HG03025 (cell line): ENCODE data around the gene SDHAF2.
"Not testable (repeated sequence)": the region's sequence is repeated elsewhere in the genome, so short reads cannot be mapped to it uniquely, and the experiment has no call there.

Experiments
- ATAC-seq: cut with Tn5 transposase; IDR thresholded peaks from one replicate; pipeline ENCODE4 v1.9.1; 2021; ENCODE audit warnings: mild to moderate bottlenecking, moderate library complexity; ENCODE audit not compliant: unreplicated experiment, low FRiP score

The SDHAF2 gene

GRCh38 chr11:61474013-61474643 is 44.2 kb downstream of the SDHAF2 start:
- ATAC-seq = no peak

- ATAC-seq = no peak
These were observed 45.5 kb downstream of the SDHAF2 start for GRCh38 chr11:61475433-61475832.

- ATAC-seq = no peak
These were observed 46.4 kb downstream of the SDHAF2 start for GRCh38 chr11:61476371-61476770.

DNA sequence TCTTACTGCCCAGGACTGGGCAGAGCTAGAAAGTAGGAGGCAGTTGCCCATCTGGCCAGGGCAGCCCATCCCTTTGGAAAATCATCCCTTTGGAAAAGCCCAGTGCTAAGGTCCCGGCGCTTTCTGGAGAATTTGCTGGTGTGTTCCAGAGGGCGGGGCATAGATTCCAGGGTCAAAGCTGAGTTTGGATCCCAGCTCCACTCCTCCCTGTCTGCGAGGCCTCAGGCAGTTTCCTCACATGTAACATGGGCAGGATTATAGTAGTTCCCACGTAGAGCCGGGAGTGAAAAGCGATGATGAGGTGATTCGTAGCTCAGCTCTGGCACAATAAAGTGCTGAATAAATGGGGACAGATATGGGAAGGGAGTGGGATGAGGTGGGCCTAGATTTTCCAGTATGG is 47.2 kb downstream of the SDHAF2 start:
- no peak for ATAC-seq

DNA sequence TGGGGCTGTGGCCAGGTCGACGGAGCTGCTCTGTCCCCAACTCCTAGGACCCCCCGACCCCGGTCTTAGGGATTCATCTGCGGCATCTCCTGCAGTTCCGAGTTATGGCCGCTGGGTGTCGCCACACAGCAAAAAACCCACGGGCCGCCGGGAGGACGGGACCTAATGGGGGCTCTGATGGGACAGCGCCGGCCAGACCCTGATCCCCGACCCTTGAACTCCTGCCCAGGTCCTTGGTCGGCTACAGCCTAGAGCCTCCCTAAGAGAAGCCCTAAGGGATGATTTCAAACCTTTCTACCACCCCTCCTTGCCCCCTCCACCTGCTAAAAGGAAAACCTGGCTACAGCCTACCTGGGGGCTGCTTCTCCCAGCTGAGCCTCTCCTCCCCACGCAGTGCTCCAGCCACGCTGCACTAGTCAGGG is 47.8 kb downstream of the SDHAF2 start:
- ATAC-seq = no peak

- ATAC-seq = not testable (repeated sequence)
These were observed 49.6 kb downstream of the SDHAF2 start for GRCh38 chr11:61479360-61480058.

DNA sequence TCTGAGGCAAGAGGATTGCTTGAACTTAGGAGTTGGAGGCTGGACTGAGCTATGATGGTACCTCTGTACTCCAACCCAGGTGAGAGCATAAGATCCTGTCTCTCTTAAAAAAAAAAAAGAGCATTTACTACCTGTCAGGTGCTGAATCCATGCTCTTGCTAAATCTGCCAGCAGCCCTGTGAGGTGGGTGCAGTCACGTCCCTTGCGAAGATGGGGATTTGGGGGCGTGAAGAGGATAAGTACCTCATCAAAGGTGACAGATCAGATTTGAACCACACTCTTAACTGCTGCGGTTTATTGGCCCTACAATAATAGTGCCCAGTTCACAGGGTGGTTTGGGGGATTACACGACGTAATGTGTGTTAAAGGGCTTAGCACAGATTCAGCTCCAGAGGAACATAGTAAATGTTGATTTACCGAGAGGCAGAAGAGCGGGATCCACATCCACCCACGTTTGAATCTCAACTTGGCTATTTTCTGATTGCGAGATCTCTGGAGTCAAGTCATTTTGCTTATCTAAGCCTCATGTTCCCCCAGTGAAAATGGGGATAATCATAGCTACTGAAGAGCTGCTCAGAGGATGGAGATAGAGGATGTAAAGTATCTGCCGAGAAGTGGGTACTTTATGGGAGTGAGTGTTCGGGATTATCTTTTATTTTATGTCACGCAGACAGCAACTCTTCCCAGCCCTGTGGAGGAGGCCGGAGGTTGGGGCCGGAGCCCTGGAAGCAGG is 50.5 kb downstream of the SDHAF2 start:
- ATAC-seq = no peak

DNA sequence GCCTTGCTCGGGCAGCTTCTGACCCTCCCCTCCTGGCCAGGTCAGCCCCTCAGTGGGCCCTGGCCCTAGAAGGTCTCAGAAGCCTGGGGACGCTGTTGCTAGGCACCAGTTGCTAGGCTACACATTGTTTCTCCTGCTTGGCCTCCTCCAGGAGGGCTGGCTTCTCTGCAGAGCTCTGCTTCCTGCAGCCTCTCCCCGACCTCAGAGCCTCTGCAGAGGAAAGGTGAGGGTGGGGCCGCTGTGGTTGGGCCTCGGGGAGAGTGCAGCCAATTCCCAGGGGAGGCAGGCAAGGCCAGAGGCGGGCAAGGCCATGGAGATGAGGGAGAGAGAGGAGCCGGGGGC is 51.0 kb downstream of the SDHAF2 start:
- no peak for ATAC-seq

- no peak for ATAC-seq
These were observed 51.9 kb downstream of the SDHAF2 start for GRCh38 chr11:61481806-61482205.

- ATAC-seq = no peak
These were observed 52.6 kb downstream of the SDHAF2 start for GRCh38 chr11:61482513-61482912.

DNA sequence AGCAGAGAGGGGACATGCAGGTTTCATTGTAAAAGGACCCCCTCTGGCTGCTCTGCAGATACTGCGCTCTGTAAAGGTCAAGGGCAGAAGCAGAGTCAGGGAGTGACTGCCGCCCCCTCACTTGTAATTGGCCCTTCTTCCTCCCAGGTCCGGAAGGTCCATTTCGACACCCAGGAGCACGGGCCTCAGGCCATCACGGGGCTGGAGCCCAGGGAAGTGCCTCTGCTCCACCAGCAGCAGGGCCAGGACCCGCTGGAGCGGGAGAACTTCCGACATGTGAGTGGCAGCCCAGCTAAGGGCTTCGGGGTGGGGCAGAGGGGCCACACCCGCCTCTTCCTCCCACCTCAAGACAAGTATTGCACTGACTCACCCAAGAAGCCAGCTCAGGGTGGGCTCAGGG is 54.6 kb downstream of the SDHAF2 start:
- no peak for ATAC-seq

GRCh38 chr11:61485080-61485479 is 55.2 kb downstream of the SDHAF2 start:
- ATAC-seq = no peak

DNA sequence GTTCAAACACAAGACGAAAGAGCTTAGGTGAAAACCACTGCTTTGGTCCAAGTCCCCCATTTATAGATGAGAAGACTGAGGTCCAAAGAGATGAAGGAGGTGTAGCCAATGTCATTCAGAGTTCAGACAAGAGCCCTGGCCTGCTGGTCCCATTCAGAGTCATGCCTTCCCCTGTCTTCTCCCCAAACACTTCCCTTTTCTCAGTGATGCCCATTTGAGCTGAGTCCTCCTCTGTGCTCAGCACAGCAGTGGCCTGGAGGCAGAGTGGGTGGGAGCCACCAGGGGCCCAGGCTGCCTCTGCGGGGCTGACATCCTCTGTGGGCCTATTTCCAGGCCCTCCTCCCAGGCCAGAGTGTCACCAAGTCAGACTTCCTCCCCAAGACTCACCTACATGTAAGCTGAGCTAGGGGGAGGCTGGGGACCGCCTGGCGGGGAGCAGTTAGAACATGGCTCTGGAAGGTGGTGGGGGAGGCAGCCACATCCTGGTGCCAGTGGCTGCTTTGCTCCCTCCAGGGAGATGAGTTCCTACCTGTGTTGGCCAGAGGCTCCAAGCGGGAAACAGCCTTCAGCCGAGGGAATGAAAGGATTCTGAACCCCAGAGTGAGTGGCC is 56.2 kb downstream of the SDHAF2 start:
- no peak for ATAC-seq

DNA sequence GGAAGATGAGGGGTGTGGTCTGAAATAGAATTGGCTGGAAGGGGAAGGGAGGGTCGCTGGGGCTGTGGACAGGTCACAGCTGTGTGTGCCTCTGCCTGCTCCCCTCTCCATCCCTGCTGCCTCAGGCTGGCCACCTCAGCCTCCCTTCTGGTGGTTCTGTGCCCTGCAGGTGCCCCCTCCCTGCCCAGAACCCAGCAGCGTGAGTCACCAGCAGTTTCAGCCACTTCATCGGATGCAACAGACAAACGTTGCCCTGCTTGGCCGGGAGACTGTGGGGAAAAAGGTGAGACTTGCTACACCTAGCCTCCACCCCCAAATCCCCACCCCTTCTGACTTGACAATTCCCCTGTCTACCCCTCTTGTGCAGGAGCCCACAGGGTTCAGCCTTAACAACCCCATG is 56.9 kb downstream of the SDHAF2 start:
- ATAC-seq = no peak

DNA sequence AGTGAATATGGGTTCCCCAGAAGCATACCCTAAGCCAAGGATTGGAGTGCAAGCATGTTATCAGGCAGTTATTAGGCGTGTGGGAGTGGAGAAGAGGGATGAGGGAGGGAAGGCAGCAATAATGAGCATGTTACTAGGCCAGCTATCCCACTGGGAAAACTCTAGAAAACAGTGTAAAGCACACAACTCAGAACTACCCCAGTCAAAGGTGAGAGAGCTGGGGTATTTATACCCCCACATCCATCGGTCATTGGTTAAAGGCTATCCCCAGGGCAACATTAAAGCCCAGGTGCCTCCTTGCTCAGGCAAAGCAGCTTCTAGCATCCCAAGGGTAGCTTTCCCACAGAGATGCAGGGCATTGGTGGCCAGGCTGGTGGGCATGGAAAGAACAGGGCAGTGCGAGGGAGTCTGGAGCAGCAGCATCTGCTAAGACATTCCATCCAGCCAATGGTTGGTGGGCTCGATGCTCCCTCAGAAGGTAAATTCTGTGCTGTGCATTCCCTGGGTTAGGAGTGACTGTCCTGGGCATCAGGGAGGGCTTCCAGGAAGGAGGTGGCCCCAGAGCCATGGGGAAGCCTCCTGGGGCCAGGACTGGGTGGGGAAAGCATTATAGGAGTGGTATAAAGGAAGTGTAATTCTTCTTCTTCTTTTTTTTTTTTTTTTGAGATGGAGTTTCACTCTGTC is 57.6 kb downstream of the SDHAF2 start:
- no peak for ATAC-seq

- ATAC-seq = no peak
These were observed 58.8 kb downstream of the SDHAF2 start for GRCh38 chr11:61488651-61489291.

- no peak for ATAC-seq
These were observed 60.2 kb downstream of the SDHAF2 start for GRCh38 chr11:61489833-61490721.

DNA sequence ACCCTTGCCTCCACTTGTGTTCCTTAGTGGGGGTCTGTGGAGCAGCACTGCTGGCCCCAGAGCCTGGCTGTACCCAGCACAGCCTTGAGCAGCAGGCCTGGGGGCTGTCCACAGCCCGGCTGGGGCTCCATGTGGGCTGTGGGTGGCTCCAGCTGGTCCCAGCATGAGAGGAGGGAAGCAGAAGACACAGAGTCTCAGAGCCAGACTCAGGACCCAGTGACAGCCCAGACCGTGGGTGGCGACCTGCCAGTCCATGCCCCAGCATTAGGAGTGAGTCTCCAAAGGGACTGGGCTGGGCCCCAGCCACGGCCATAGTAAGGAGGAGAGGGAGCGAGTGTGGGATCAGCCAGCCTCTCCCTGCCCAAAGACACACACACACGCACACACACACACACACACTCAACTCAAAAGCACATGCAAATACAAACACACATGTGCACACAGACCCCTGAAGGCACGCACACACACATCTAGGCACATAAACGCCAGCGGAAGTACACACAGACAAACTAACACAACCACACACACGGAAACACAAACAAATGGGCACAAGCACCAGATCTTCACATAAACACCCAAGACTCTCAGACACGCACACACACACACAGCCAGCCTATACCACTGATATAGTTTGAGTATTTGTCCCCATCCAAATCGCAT is 61.9 kb downstream of the SDHAF2 start:
- ATAC-seq = no peak
